Measurements from ENCODE around the gene GCN1. TPM values are rescaled to one million over a fixed set of nuclear protein-coding genes. Genes with fewer than 3 reads are reported as not detected.

The GCN1 gene
- total and polyA plus RNA-seq, 10 of the 15 experiments (the other 5 are each of a cell fraction or from before 2014, with no cell fraction given), result 10.8 to 150 (median 58.3) TPM

GRCh38 chr12:120126635-120127005, 67.9 kb downstream of the GCN1 start:
- in situ Hi-C loops (cut with MboI) (no loop called here), intact Hi-C loops (cut with micrococcal nuclease; ENCODE audit: unreplicated experiment) (no loop called here)
- SMC1A ChIA-PET (ENCODE audit: uncharacterized antibody, unreplicated experiment), result interaction anchor here (1.0 to 2.5 kb wide), 3 partner anchors 9 to 20 kb away, joined by 3 to 15 read pairs (median 4); partner anchors contain the start of gene RAB35
- Histone ChIP-seq H3K79me2 (ENCODE audit: control insufficient read depth, insufficient read depth, low read length) (no peaks in the 10 kb centered on the region), H3K9ac (ENCODE audit: control insufficient read depth, insufficient read depth, low read length) (no peak overlapping the region), H3K4me1 (ENCODE audit: control insufficient read depth, insufficient read depth, low read length) (peaks cover 20% of the 10 kb centered on the region), H3K9me3 (replicated peaks; ENCODE audit: control insufficient read depth, insufficient read depth, low read length) (no peaks in the 10 kb centered on the region), H3K36me3 (ENCODE audit: control insufficient read depth in 2 of 2, insufficient read depth in 2 of 2, low read length in 1 of 2) (peaks cover 21 to 31% of the 10 kb centered on the region in 2 experiments), H2AFZ (ENCODE audit: control insufficient read depth, low read depth, low read length) (no peak overlapping the region), H3K27me3 (replicated peaks in 1 of 2; ENCODE audit: control insufficient read depth in 2 of 2, insufficient read depth in 2 of 2, low read length in 1 of 2) (no peaks in the 10 kb centered on the region), H3K4me3 (no peak overlapping the region), H4K20me1 (ENCODE audit: control insufficient read depth, insufficient read depth) (no peaks in the 10 kb centered on the region), H3K27ac (ENCODE audit: control insufficient read depth, insufficient read depth) (no peak overlapping the region), H3K4me2 (ENCODE audit: control insufficient read depth, insufficient read depth) (no peak overlapping the region)
- DNase-seq (ENCODE audit: low read depth, low spot score) (no peak), ATAC-seq (no peak), FAIRE-seq (no peak)
- no TSS peak for BruUV-seq (replicated peaks)
- WGBS (ENCODE audit: insufficient coverage, insufficient replicate concordance, low lambda C conversion rate, missing lambda C conversion rate), result 54% methylated on average over 2 of the region's 2 CpGs
- RAD21 ChIA-PET (ENCODE audit: unreplicated experiment), result interaction anchor here (1.5 kb wide), 1 partner anchor 39 kb away, joined by 5 read pairs; no protein-coding TSS in a partner anchor
- TF ChIP-seq BHLHE40 (IDR thresholded peaks at IDR 0.05; ENCODE audit: borderline replicate concordance in 1 of 2, low read depth in 2 of 2, low read length in 1 of 2) (no peak), YBX1 (IDR thresholded peaks at IDR 0.05) (no peak), CBFB (IDR thresholded peaks at IDR 0.05; ENCODE audit: low read depth) (no peak), SIX5 (IDR thresholded peaks at IDR 0.05; ENCODE audit: low read depth, low read length, severe bottlenecking) (no peak), NR2C2 (IDR thresholded peaks at IDR 0.05; ENCODE audit: borderline replicate concordance, control insufficient read depth, insufficient read length, low read depth) (no peak), SRF (IDR thresholded peaks at IDR 0.05; ENCODE audit: low read depth in 2 of 2, low read length in 2 of 2) (no peak), PAX8 (IDR thresholded peaks at IDR 0.05) (no peak), ELK1 (IDR thresholded peaks at IDR 0.05; ENCODE audit: low read depth, low read length) (no peak), RBBP5 (conservative IDR thresholded peaks at IDR 0.05) (no peak), TCF3 (IDR thresholded peaks at IDR 0.05; ENCODE audit: borderline replicate concordance, insufficient read depth, low read depth, low read length) (no peak), MYC (IDR thresholded peaks at IDR 0.05; ENCODE audit: insufficient read depth, insufficient read length, insufficient replicate concordance, low read length, severe bottlenecking) (no peak)
- TF ChIP-seq, protein P1, sequence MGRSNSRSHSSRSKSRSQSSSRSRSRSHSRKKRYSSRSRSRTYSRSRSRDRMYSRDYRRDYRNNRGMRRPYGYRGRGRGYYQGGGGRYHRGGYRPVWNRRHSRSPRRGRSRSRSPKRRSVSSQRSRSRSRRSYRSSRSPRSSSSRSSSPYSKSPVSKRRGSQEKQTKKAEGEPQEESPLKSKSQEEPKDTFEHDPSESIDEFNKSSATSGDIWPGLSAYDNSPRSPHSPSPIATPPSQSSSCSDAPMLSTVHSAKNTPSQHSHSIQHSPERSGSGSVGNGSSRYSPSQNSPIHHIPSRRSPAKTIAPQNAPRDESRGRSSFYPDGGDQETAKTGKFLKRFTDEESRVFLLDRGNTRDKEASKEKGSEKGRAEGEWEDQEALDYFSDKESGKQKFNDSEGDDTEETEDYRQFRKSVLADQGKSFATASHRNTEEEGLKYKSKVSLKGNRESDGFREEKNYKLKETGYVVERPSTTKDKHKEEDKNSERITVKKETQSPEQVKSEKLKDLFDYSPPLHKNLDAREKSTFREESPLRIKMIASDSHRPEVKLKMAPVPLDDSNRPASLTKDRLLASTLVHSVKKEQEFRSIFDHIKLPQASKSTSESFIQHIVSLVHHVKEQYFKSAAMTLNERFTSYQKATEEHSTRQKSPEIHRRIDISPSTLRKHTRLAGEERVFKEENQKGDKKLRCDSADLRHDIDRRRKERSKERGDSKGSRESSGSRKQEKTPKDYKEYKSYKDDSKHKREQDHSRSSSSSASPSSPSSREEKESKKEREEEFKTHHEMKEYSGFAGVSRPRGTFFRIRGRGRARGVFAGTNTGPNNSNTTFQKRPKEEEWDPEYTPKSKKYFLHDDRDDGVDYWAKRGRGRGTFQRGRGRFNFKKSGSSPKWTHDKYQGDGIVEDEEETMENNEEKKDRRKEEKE (IDR thresholded peaks at IDR 0.05), result no peak
- CTCF ChIA-PET, result interaction anchor here (1.1 to 1.8 kb wide), 2 partner anchors 11 to 175 kb away, joined by 3 to 4 read pairs; partner anchors contain the start of gene SIRT4
- POLR2A ChIA-PET, result interaction anchor here (1.8 kb wide), 1 partner anchor 9 kb away, joined by 12 read pairs; the partner anchor contains the start of gene RAB35
